GM23338 (cell line): ENCODE results near the gene MGAT5. TPM values are rescaled to one million over a fixed set of nuclear protein-coding genes. Genes with fewer than 3 reads are reported as not detected.

Source experiments
- ATAC-seq: fragments of 200-7000 bp; cut with Tn5 transposase; 3 replicates; pipeline ENCODE4 v1.9.1; 2020
- DNase-seq: peaks from one replicate; pipeline ENCODE4 v3.0.0-alpha.2; 2015; ENCODE audit warnings: low spot score
- H2AFZ ChIP-seq: fragments of 200-600 bp; sonication (generic); 2 replicates; pipeline ENCODE4 v1.8.0; 2016; ENCODE audit warnings: antibody characterized with exemption, mild to moderate bottlenecking, moderate library complexity
- H3F3A ChIP-seq: fragments of 200-600 bp; sonication (generic); replicated peaks from 2 replicates; pipeline ENCODE4 v1.8.0; 2017; ENCODE audit warnings: antibody characterized with exemption, mixed run types, low read depth
- H3K27ac ChIP-seq: fragments of 200-600 bp; sonication (generic); 2 replicates; pipeline ENCODE4 v1.6.1; 2016; ENCODE audit warnings: low read depth
- H3K27me3 ChIP-seq: fragments of 200-600 bp; sonication (generic); 2 replicates; pipeline ENCODE4 v1.8.0; 2016; ENCODE audit warnings: mild to moderate bottlenecking, mixed run types, moderate library complexity; ENCODE audit not compliant: insufficient read depth
- H3K36me3 ChIP-seq: fragments of 200-600 bp; sonication (generic); 2 replicates; pipeline ENCODE4 v1.8.0; 2016; ENCODE audit warnings: mild to moderate bottlenecking; ENCODE audit not compliant: insufficient read depth
- H3K4me1 ChIP-seq: fragments of 200-600 bp; sonication (generic); 2 replicates; pipeline ENCODE4 v1.8.0; 2016; ENCODE audit warnings: mild to moderate bottlenecking, moderate library complexity; ENCODE audit not compliant: insufficient read depth
- H3K4me2 ChIP-seq: fragments of 200-600 bp; sonication (generic); 2 replicates; pipeline ENCODE4 v1.7.1; 2017; ENCODE audit warnings: mixed run types
- H3K4me3 ChIP-seq: fragments of 200-600 bp; sonication (generic); 2 replicates; pipeline ENCODE4 v1.6.1; 2016; ENCODE audit warnings: mixed run types
- H3K79me2 ChIP-seq: fragments of 200-600 bp; sonication (generic); replicated peaks from 2 replicates; pipeline ENCODE4 v1.8.0; 2017; ENCODE audit warnings: mild to moderate bottlenecking; ENCODE audit not compliant: insufficient read depth
- H3K9me2 ChIP-seq: fragments of 200-600 bp; sonication (generic); 2 replicates; pipeline ENCODE4 v1.8.0; 2017; ENCODE audit not compliant: insufficient read depth
- H4K20me1 ChIP-seq: fragments of 200-600 bp; sonication (generic); replicated peaks from 2 replicates; pipeline ENCODE4 v1.8.0; 2017; ENCODE audit warnings: mild to moderate bottlenecking; ENCODE audit not compliant: insufficient read depth
- H3K27ac Mint-ChIP-seq: 2 replicates; pipeline ENCODE4 v1.8.0; 2020; ENCODE audit warnings: inconsistent platforms, mild to moderate bottlenecking, moderate library complexity, mixed read lengths
- H3K27me3 Mint-ChIP-seq: 3 replicates; pipeline ENCODE4 v1.8.0; 2022; ENCODE audit warnings: low read depth, mild to moderate bottlenecking, moderate library complexity, mixed read lengths, inconsistent platforms; ENCODE audit not compliant: insufficient read depth, poor library complexity
- H3K36me3 Mint-ChIP-seq: 3 replicates; pipeline ENCODE4 v1.8.0; 2021; ENCODE audit warnings: low read depth, mild to moderate bottlenecking, inconsistent platforms, moderate library complexity, mixed read lengths
- H3K4me1 Mint-ChIP-seq: 3 replicates; pipeline ENCODE4 v1.8.0; 2020; ENCODE audit warnings: mild to moderate bottlenecking, inconsistent platforms, mixed read lengths
- H3K4me3 Mint-ChIP-seq: 3 replicates; pipeline ENCODE4 v1.8.0; 2021; ENCODE audit warnings: moderate library complexity, mild to moderate bottlenecking, inconsistent platforms, mixed read lengths
- H3K9me3 Mint-ChIP-seq: 3 replicates; pipeline ENCODE4 v1.8.0; 2020; ENCODE audit warnings: moderate library complexity, mild to moderate bottlenecking, inconsistent platforms, mixed read lengths
- CREB1 ChIP-seq: fragments of 250-450 bp; sonication (Bioruptor Pico); IDR thresholded peaks from 2 replicates; pipeline ENCODE4 v1.5.0; 2020; ENCODE audit warnings: low read depth, mild to moderate bottlenecking, moderate library complexity
- CTCF ChIP-seq, 2 experiments: fragments of 200-600 bp in 1 of 2; sonication (generic) in 1 of 2; conservative IDR thresholded peaks; 2 replicates each; pipeline versions ENCODE4 v1.5.1 to v1.6.1; 2016 to 2017; ENCODE audit warnings: antibody characterized with exemption in 2 of 2, low read depth in 2 of 2, mild to moderate bottlenecking in 2 of 2, moderate library complexity in 1 of 2
- ETS1 ChIP-seq: IDR thresholded peaks from 2 replicates; pipeline ENCODE4 v1.6.1; 2016; ENCODE audit warnings: antibody characterized with exemption
- EZH2 ChIP-seq: fragments of 200-600 bp; sonication (generic); IDR thresholded peaks from one replicate; pipeline ENCODE4 v1.8.0; 2017; ENCODE audit warnings: antibody characterized with exemption, mild to moderate bottlenecking, low read depth; ENCODE audit not compliant: unreplicated experiment
- EZH2phosphoT487 ChIP-seq: fragments of 200-600 bp; sonication (generic); IDR thresholded peaks from one replicate; pipeline ENCODE4 v1.8.1; 2018; ENCODE audit warnings: antibody characterized with exemption; ENCODE audit not compliant: unreplicated experiment
- JUNB ChIP-seq: IDR thresholded peaks from one replicate; pipeline ENCODE4 v1.6.1; 2016; ENCODE audit warnings: antibody characterized with exemption; ENCODE audit not compliant: unreplicated experiment
- NANOG ChIP-seq: IDR thresholded peaks from 2 replicates; pipeline ENCODE4 v1.6.1; 2016; ENCODE audit warnings: antibody characterized with exemption, borderline replicate concordance
- POLR2AphosphoS5 ChIP-seq: IDR thresholded peaks from 2 replicates; pipeline ENCODE4 v1.6.1; 2016; ENCODE audit warnings: antibody characterized with exemption, low read depth
- REST ChIP-seq: IDR thresholded peaks from one replicate; pipeline ENCODE4 v1.6.1; 2018; ENCODE audit warnings: antibody characterized with exemption; ENCODE audit not compliant: unreplicated experiment
- STAT1 ChIP-seq: IDR thresholded peaks from one replicate; pipeline ENCODE4 v1.6.1; 2016; ENCODE audit warnings: antibody characterized with exemption; ENCODE audit not compliant: unreplicated experiment
- ZNF114 ChIP-seq: fragments of 250-450 bp; sonication (Bioruptor Pico); IDR thresholded peaks from 2 replicates; pipeline ENCODE4 v1.5.0; 2020; ENCODE audit warnings: mild to moderate bottlenecking, moderate library complexity
- ZNF331 ChIP-seq: fragments of 250-450 bp; sonication (Bioruptor Pico); IDR thresholded peaks from 2 replicates; pipeline ENCODE4 v1.5.0; 2020; ENCODE audit warnings: low read depth, mild to moderate bottlenecking, moderate library complexity
- ZNF462 ChIP-seq: fragments of 250-450 bp; sonication (Bioruptor Pico); IDR thresholded peaks from 2 replicates; pipeline ENCODE4 v1.5.0; 2020; ENCODE audit warnings: mild to moderate bottlenecking, moderate library complexity
- polyA plus RNA-seq: library from polyadenylated mRNA; unstranded; fragments of >200 nt; fragmentation: Nextera tagmentation; extraction: Ambion mirVana; gene quantifications from 2 replicates; pipeline ENCODE4 v1.2.1, GENCODE V29; 2016
- total RNA-seq: library from RNA; depleted of rRNA; stranded (reverse); fragments of >200 nt; shearing (Covaris generic); gene quantifications from 2 replicates; pipeline ENCODE4 v1.2.3, GENCODE V29; 2014

The MGAT5 gene
- total and polyA plus RNA-seq, 2 experiments from 2014 or later: 4.6 to 27.6 TPM

- H3K9me2 ChIP-seq: no peaks in the 10 kb centered on the region
- no peak overlapping the region for H3K4me3 ChIP-seq
- H3K4me1 Mint-ChIP-seq: peaks cover 8% of the 10 kb centered on the region
- no peaks in the 10 kb centered on the region for H3F3A ChIP-seq
- H3K27ac ChIP-seq: no peak overlapping the region
- H3K4me3 Mint-ChIP-seq: no peak overlapping the region
- H3K27ac Mint-ChIP-seq: no peak overlapping the region
- H3K36me3 ChIP-seq: no peaks in the 10 kb centered on the region
- DNase-seq (no peak), ATAC-seq (no peak)
- H3K9me3 Mint-ChIP-seq: no peaks in the 10 kb centered on the region
- TF ChIP-seq ETS1: no peak
- TF ChIP-seq EZH2: no peak
- TF ChIP-seq ZNF331 (CRISPR knock-in tag): no peak
- TF ChIP-seq ZNF462 (CRISPR knock-in tag): no peak
- no peak for TF ChIP-seq STAT1
- no peak for TF ChIP-seq REST
- no peak for TF ChIP-seq POLR2AphosphoS5
- no peak for TF ChIP-seq JUNB
- TF ChIP-seq ZNF114 (CRISPR knock-in tag): no peak
- no peak for TF ChIP-seq CTCF (conservative IDR thresholded peaks at IDR 0.05; ENCODE audit: low read depth in 2 of 2)
- no peak for TF ChIP-seq NANOG
- no peak for TF ChIP-seq CREB1
- no peak for TF ChIP-seq EZH2phosphoT487
- no peaks in the 10 kb centered on the region for H3K79me2 ChIP-seq
- no peak overlapping the region for H3K4me2 ChIP-seq
- H2AFZ ChIP-seq: no peak overlapping the region
- no peaks in the 10 kb centered on the region for H3K27me3 ChIP-seq
- H3K27me3 Mint-ChIP-seq: peaks cover 11% of the 10 kb centered on the region
- no peaks in the 10 kb centered on the region for H3K4me1 ChIP-seq
- no peaks in the 10 kb centered on the region for H3K36me3 Mint-ChIP-seq
- H4K20me1 ChIP-seq: no peaks in the 10 kb centered on the region
Measured at GRCh38 chr2:134493797-134494196, 239.9 kb downstream of the MGAT5 start.
